Liver (tissue), 9 donors: ENCODE data around the gene CDCP2. TPM values are rescaled to one million over a fixed set of nuclear protein-coding genes. Genes with fewer than 3 reads are reported as not detected.

Experiments
- DNase-seq: peaks from one replicate; pipeline ENCODE4 v3.0.0-alpha.2; 2017; ENCODE audit warnings: low spot score
- H3K27ac ChIP-seq, 2 donors: one replicate each; pipeline ENCODE4 v1.7.0; 2013; ENCODE audit warnings: inconsistent platforms in 2 of 2, low read length in 2 of 2, control low read depth in 1 of 2, low read depth in 1 of 2, mild to moderate bottlenecking in 1 of 2
- H3K27me3 ChIP-seq, 4 donors: one replicate each; pipeline versions ENCODE4 v1.6.1 to v1.7.0; 2013; ENCODE audit warnings: low read length in 3 of 4, inconsistent platforms in 1 of 4, mild to moderate bottlenecking in 1 of 4, moderate library complexity in 1 of 4; ENCODE audit not compliant: control insufficient read depth in 4 of 4, insufficient read depth in 4 of 4
- H3K36me3 ChIP-seq, 4 donors: one replicate each; pipeline versions ENCODE4 v1.6.1 to v1.7.0; 2013; ENCODE audit warnings: low read length in 3 of 4, mild to moderate bottlenecking in 3 of 4, low read depth in 1 of 4, moderate library complexity in 1 of 4; ENCODE audit not compliant: control insufficient read depth in 4 of 4, insufficient read depth in 3 of 4
- H3K4me1 ChIP-seq, 4 donors: one replicate each; pipeline versions ENCODE4 v1.6.1 to v1.7.0; 2013; ENCODE audit warnings: low read length in 3 of 4, mild to moderate bottlenecking in 3 of 4, moderate library complexity in 1 of 4; ENCODE audit not compliant: control insufficient read depth in 4 of 4, insufficient read depth in 4 of 4
- H3K4me3 ChIP-seq, 3 donors: one replicate each; pipeline versions ENCODE4 v1.6.1 to v1.7.0; 2013; ENCODE audit warnings: low read length in 3 of 3, control low read depth in 1 of 3, low read depth in 1 of 3, mild to moderate bottlenecking in 1 of 3
- H3K9ac ChIP-seq, 2 donors: one replicate each; pipeline ENCODE4 v1.7.0; 2013; ENCODE audit warnings: low read length in 2 of 2, mild to moderate bottlenecking in 2 of 2, moderate library complexity in 2 of 2, control low read depth in 1 of 2, low read depth in 1 of 2
- H3K9me3 ChIP-seq, 4 donors: one replicate each; pipeline versions ENCODE4 v1.6.1 to v1.7.0; 2013; ENCODE audit warnings: low read length in 3 of 4; ENCODE audit not compliant: control insufficient read depth in 4 of 4
- ATF3 ChIP-seq: IDR thresholded peaks from 2 replicates; pipeline ENCODE4 v1.6.1; 2016; ENCODE audit warnings: antibody characterized with exemption
- CTCF ChIP-seq: fragments of 150-350 bp; IDR thresholded peaks from 2 replicates; pipeline ENCODE4 v1.5.1; 2017; ENCODE audit warnings: improper control_type of control experiment, low read depth, low read length; ENCODE audit not compliant: missing input control
- EGR1 ChIP-seq, 2 donors: IDR thresholded peaks; 2 replicates each; pipeline ENCODE4 v1.6.1; 2016 to 2018; ENCODE audit warnings: antibody characterized with exemption in 2 of 2, low read depth in 2 of 2
- FOXA1 ChIP-seq: IDR thresholded peaks from 2 replicates; pipeline ENCODE4 v1.6.1; 2016; ENCODE audit warnings: antibody characterized with exemption
- FOXA2 ChIP-seq: IDR thresholded peaks from 2 replicates; pipeline ENCODE4 v1.6.1; 2016; ENCODE audit warnings: antibody characterized with exemption
- GABPA ChIP-seq, 2 donors: IDR thresholded peaks in 1 of 2; conservative IDR thresholded peaks in 1 of 2; 2 replicates each; pipeline ENCODE4 v1.6.1; 2016; ENCODE audit warnings: antibody characterized with exemption in 2 of 2, mild to moderate bottlenecking in 1 of 2, moderate library complexity in 1 of 2
- HNF4A ChIP-seq, 2 donors: conservative IDR thresholded peaks; 2 replicates each; pipeline ENCODE4 v1.6.1; 2016; ENCODE audit warnings: antibody characterized with exemption in 2 of 2, mild to moderate bottlenecking in 2 of 2
- HNF4G ChIP-seq: IDR thresholded peaks from 2 replicates; pipeline ENCODE4 v1.6.1; 2016; ENCODE audit warnings: antibody characterized with exemption
- JUND ChIP-seq, 2 donors: IDR thresholded peaks; 2 replicates each; pipeline ENCODE4 v1.6.1; 2016; ENCODE audit warnings: antibody characterized with exemption in 2 of 2
- MAX ChIP-seq: IDR thresholded peaks from 2 replicates; pipeline ENCODE4 v1.6.1; 2016; ENCODE audit warnings: antibody characterized with exemption
- NR2F2 ChIP-seq: IDR thresholded peaks from 2 replicates; pipeline ENCODE4 v1.6.1; 2016; ENCODE audit warnings: antibody characterized with exemption
- RAD21 ChIP-seq, 2 donors: IDR thresholded peaks; 2 replicates each; pipeline ENCODE4 v1.6.1; 2016; ENCODE audit warnings: antibody characterized with exemption in 2 of 2, mild to moderate bottlenecking in 2 of 2
- REST ChIP-seq: IDR thresholded peaks from 2 replicates; pipeline ENCODE4 v1.6.1; 2016; ENCODE audit warnings: antibody characterized with exemption, mild to moderate bottlenecking
- RXRA ChIP-seq, 2 donors: IDR thresholded peaks; 2 replicates each; pipeline ENCODE4 v1.6.1; 2017 to 2018; ENCODE audit warnings: antibody characterized with exemption in 2 of 2, mild to moderate bottlenecking in 1 of 2
- SP1 ChIP-seq: IDR thresholded peaks from 2 replicates; pipeline ENCODE4 v1.6.1; 2018; ENCODE audit warnings: antibody characterized with exemption, mild to moderate bottlenecking
- TAF1 ChIP-seq: conservative IDR thresholded peaks from 2 replicates; pipeline ENCODE4 v1.6.1; 2016; ENCODE audit warnings: antibody characterized with exemption, mild to moderate bottlenecking
- YY1 ChIP-seq: IDR thresholded peaks from 2 replicates; pipeline ENCODE4 v1.6.1; 2016; ENCODE audit warnings: antibody characterized with exemption, mild to moderate bottlenecking
- ZBTB33 ChIP-seq: IDR thresholded peaks from 2 replicates; pipeline ENCODE4 v1.6.1; 2016; ENCODE audit warnings: antibody characterized with exemption
- WGBS: extraction: QIAGEN DNeasy Blood & Tissue Kit; methylation state at CpG from one replicate; pipeline ENCODE4 v1.1.7; 2013; 5-methylcytosine and 5-hydroxymethylcytosine counted together
- polyA plus RNA-seq, 2 donors: library from polyadenylated mRNA; stranded (reverse) in 1 of 2; unstranded in 1 of 2; fragments of 200-250 nt in 1 of 2; fragments of >200 nt in 1 of 2; fragmentation: Nextera tagmentation in 1 of 2; extraction: Ambion mirVana in 1 of 2; gene quantifications; one replicate each; pipeline versions ENCODE4 v1.2.1 to v1.2.3, GENCODE V29; 2013 to 2015
- total RNA-seq, 2 donors: library from RNA; depleted of rRNA; stranded (reverse); fragments of >200 nt; gene quantifications; one replicate each; pipeline ENCODE4 v1.2.3, GENCODE V29; 2014
- donor health status: healthy.
- donor health status: healthy.
- donor health status: healthy.
- donor health status: healthy.
- donor health status: healthy.

The CDCP2 gene
- total and polyA plus RNA-seq, 4 donors: under 0.01 TPM; not detected in 3

GRCh38 chr1:54159733-54160316 lies 7.0 kb upstream of the CDCP2 start:
- Histone ChIP-seq H3K4me1 (no peaks in the 10 kb centered on the region), H3K27me3 (no peaks in the 10 kb centered on the region), H3K9me3 (no peaks in the 10 kb centered on the region), H3K4me3 (no peak overlapping the region), H3K27ac (no peak overlapping the region), H3K36me3 (no peaks in the 10 kb centered on the region), H3K9ac (no peak overlapping the region)
- no peak for TF ChIP-seq CTCF
- no peak for TF ChIP-seq EGR1 (IDR thresholded peaks at IDR 0.05; ENCODE audit: low read depth in 2 of 2)
- TF ChIP-seq SP1: no peak
- no peak for TF ChIP-seq JUND (IDR thresholded peaks at IDR 0.05)
- TF ChIP-seq NR2F2: no peak
- TF ChIP-seq YY1: no peak
- TF ChIP-seq ZBTB33: no peak
- TF ChIP-seq FOXA1: no peak
- TF ChIP-seq GABPA (IDR thresholded peaks at IDR 0.05 in 1 of 2, conservative IDR thresholded peaks at IDR 0.05 in 1 of 2): no peak
- TF ChIP-seq HNF4A (conservative IDR thresholded peaks at IDR 0.05): no peak
- TF ChIP-seq HNF4G: no peak
- TF ChIP-seq ATF3: no peak
- TF ChIP-seq MAX: no peak
- DNase-seq: no peak
- WGBS: 78% methylated on average over 4 of the region's 4 CpGs

- DNase-seq: no peak
- 86% methylated on average over 3 of the region's 3 CpGs for WGBS
- H3K27me3 ChIP-seq: no peaks in the 10 kb centered on the region
- TF ChIP-seq CTCF (no peak), REST (no peak), ZBTB33 (no peak), NR2F2 (no peak), HNF4G (no peak), EGR1 (IDR thresholded peaks at IDR 0.05; ENCODE audit: low read depth in 2 of 2) (no peak), SP1 (no peak), RAD21 (IDR thresholded peaks at IDR 0.05) (no peak), YY1 (no peak), HNF4A (conservative IDR thresholded peaks at IDR 0.05) (no peak), FOXA1 (no peak), TAF1 (no peak), RXRA (IDR thresholded peaks at IDR 0.05) (no peak), JUND (IDR thresholded peaks at IDR 0.05) (no peak), GABPA (IDR thresholded peaks at IDR 0.05 in 1 of 2, conservative IDR thresholded peaks at IDR 0.05 in 1 of 2) (no peak), ATF3 (no peak), FOXA2 (no peak)
Measured at GRCh38 chr1:54158071-54158470, 5.3 kb upstream of the CDCP2 start.

More at GRCh38 chr1:54158071-54158470, 5.3 kb upstream of the CDCP2 start:
- H3K4me1 ChIP-seq: peaks cover 4 to 9% (median 7%) of the 10 kb centered on the region in 4 donors
- no peak overlapping the region for H3K4me3 ChIP-seq
- H3K27ac ChIP-seq: no peak overlapping the region
- H3K9ac ChIP-seq: no peak overlapping the region
- H3K9me3 ChIP-seq: no peaks in the 10 kb centered on the region
- no peaks in the 10 kb centered on the region for H3K36me3 ChIP-seq
